Right ventricle myocardium inferior (tissue), 1 donor: ENCODE results near the gene KRTAP5-7. TPM values are rescaled to one million over a fixed set of nuclear protein-coding genes. Genes with fewer than 3 reads are reported as not detected.
"Not testable (repeated sequence)": the region's sequence is repeated elsewhere in the genome, so short reads cannot be mapped to it uniquely, and the experiment has no call there.

Experiments used
- ATAC-seq: fragments of 200-7000 bp; cut with Tn5 transposase; one replicate; pipeline ENCODE4 v1.9.1; 2020; ENCODE audit warnings: mild to moderate bottlenecking, moderate library complexity
- DNase-seq: peaks from one replicate; pipeline ENCODE4 v3.0.0; 2021; ENCODE audit errors: missing footprints
- intact Hi-C: fragments of 100-400 bp; cut with DNase I; formaldehyde crosslinking; loops from one replicate; pipeline ENCODE4 v1.11.0; 2022
- total RNA-seq: library from RNA; stranded (reverse); fragmentation: NEBNext Ultra II Directional; extraction: Animal tissue kit (Norgen Biotek cat#: 25700); gene quantifications from one replicate; pipeline ENCODE4 v1.2.1, GENCODE V29; 2021
- donor health status: DM: no; HTN: yes; CAD: no; lungs with severe emphysema.

KRTAP5-7 gene
- total RNA-seq, 1 donor from 2014 or later: not detected

DNA sequence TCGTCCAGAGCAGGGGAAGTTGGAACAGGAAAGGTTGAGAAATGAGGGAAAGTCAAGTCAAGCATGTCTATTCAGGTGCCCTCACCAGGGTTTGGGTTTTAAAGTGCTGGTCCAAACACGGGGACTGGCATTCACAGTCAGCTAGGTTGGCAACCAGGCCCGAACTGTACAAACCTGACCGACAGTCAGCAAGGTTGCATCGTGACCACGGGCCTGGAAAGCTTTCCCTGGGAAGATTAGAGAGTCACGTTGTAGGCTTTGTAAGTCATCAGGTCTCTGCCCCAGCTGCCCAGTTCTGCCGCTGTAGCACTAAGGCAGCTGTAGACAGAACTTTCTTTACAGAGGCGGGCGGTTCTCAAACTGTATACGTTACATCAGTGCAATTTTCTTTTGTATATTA is 45.7 kb downstream of the KRTAP5-7 start:
- DNase-seq (no peak), ATAC-seq (no peak)
- intact Hi-C loops: no loop called here

DNA sequence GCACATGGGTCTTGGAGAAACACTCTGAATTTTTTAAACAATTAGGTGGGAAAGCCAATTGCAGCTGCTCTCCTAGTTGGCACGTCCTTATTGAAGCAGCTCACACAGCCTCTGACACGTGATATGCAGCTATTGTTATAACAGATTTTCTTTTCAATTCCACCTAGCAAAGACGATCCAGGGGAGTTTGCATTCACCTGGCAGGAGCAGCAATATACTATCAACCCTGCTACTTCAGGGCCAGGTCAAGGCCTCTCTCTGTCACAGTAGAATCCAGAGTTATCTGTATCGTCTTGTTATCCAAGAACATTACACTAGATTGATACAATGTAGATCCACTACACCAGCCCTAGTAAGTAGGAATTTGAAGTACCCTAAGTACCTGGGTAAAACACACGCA is 47.4 kb downstream of the KRTAP5-7 start:
- intact Hi-C loops: no loop called here
- DNase-seq (no peak), ATAC-seq (no peak)

DNA sequence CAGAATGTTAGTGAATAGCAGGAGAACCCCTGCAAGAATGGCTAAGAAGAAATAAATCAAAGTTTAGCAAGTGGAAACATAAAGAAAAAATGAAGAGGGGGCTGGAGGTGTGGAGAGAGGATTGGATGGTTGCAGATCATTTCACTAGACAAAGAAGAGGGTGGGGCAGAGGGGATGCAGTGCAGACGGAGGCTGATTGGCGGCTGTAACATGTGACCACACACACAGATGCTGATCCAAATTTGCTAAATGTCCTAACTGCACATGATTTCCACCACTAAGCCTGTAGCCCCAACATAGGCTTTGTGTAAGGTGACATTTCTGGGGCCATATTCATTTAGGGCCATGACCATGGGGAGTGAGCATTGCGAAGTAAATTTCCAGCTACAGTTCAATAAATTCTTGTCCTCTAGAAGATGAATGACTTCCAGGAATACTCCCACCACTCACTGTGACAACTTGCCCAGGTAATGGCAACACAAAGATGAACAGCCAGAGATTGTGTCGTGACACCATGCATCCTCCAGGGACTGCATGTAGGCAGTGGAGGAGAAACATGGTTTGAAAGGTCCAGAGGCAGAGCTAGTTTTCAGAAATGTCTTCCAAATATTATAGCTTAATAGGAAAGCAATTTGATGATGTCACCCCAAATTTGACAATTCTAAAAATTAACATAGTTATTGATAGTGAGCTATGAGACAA is 48.8 kb downstream of the KRTAP5-7 start:
- DNase-seq (no peak), ATAC-seq (no peak)
- intact Hi-C loops: no loop called here

DNA sequence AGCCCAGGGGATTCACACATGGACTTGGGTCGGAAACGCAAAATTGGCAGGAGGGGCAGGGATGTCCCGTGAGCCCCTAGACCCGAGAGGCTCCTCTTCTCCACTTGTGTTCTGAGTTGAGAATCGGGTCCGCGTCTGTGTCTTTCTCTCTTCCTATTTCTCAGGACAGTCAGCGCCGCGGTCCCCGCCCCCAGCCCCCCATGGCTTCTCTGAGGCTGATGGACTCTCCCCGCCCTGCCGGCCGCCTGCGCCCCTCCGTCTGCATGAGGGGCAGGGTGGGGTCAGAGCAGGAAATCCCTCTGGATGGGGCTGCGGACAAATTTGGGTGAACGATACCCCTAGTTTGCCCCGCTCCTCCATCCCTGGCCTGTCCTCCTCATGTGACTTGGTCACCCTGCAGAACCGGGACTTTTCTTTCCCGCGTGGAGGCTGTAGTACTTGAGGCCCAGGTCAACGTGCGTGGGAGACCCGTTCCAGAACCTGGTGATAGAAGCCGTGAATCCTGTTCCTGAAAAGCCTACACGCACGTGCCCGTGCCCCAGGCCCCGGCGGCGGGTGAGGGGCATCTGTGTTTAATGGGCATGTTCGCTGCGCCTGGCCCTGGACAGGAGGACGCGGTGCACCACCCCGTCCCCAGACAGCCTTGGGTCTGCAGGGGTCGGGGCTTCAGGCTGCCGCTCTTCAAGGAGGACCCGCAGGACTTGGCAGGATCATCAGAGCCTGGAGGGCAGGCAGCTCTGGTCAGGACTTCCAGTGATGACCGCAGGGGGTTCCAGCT is 49.8 kb downstream of the KRTAP5-7 start:
- intact Hi-C loops, DNase-seq, ATAC-seq: not testable (repeated sequence)

DNA sequence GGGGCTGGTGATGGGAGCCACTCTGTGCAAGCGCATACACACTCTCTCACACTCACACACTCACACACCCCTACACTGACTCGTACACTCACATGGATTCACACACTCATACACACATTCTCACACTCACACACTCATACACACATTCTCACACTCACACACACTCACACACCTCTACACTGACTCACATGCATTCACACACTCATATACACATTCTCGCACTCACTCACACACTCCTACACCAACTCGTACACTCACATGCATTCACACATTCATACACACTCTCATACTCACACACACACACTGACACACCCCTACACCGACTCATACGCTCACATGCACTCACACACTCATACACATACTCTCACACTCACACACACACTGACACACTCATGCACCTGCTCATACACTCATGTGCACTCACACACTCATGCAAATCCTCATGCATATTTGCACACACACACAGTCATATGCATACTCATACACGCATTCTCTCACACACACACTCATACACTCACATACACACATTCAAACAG is 50.5 kb downstream of the KRTAP5-7 start:
- no peak for DNase-seq
- intact Hi-C loops: no loop called here

More for the DNA sequence above, 50.5 kb downstream of the KRTAP5-7 start:
- no peak for ATAC-seq

Other genes starting within 250 kb of the KRTAP5-7 start
- gene DHCR7, start 78.9 kb upstream of the KRTAP5-7 start, total RNA-seq: 46.3 TPM
- gene NADSYN1, start 74.1 kb upstream of the KRTAP5-7 start, total RNA-seq: 22.1 TPM
- not detected for gene KRTAP5-8, start 10.8 kb downstream of the KRTAP5-7 start, total RNA-seq
- gene KRTAP5-9, start 21.2 kb downstream of the KRTAP5-7 start, total RNA-seq: not detected
- not detected for gene KRTAP5-10, start 38.3 kb downstream of the KRTAP5-7 start, total RNA-seq
- gene KRTAP5-11, start 55.6 kb downstream of the KRTAP5-7 start, total RNA-seq: not detected